ENCODE results near the gene YKT6.

Gene YKT6

DNA sequence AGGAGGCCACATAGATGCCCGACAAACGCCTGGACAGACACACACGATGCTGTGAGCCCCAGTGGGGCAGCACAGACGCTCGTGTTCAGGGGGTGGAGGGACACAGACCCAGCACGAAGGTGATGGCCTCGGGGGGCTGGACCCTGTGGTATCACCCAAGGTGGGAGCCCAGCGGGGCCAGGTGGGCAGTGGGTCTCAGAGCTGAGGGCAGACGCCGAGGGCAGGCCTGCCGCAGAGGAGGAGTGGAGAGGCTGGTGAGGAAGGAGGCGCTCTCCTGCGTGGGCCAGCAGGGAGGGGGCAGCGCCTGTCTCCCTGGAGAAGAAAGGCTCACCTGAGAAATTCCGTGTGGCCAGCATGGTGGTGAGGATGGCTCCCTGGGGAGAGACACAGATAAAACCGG, 39.6 kb downstream of the YKT6 start:
- peaks cover 6% of the 10 kb centered on the region; the same call in 1 of the 2 replicates for H4K20me1 ChIP-seq (ENCODE audit: insufficient read depth, low read length)
- H3K4me2 ChIP-seq (ENCODE audit: insufficient read depth, low read length), result no peak overlapping the region
- no peaks in the 10 kb centered on the region for H3K36me3 ChIP-seq (ENCODE audit: insufficient read depth, low read length)
- TF ChIP-seq EZH2 (IDR thresholded peaks at IDR 0.05; ENCODE audit: borderline replicate concordance, low read depth, low read length, severe bottlenecking), result no peak
- TF ChIP-seq, protein P1, sequence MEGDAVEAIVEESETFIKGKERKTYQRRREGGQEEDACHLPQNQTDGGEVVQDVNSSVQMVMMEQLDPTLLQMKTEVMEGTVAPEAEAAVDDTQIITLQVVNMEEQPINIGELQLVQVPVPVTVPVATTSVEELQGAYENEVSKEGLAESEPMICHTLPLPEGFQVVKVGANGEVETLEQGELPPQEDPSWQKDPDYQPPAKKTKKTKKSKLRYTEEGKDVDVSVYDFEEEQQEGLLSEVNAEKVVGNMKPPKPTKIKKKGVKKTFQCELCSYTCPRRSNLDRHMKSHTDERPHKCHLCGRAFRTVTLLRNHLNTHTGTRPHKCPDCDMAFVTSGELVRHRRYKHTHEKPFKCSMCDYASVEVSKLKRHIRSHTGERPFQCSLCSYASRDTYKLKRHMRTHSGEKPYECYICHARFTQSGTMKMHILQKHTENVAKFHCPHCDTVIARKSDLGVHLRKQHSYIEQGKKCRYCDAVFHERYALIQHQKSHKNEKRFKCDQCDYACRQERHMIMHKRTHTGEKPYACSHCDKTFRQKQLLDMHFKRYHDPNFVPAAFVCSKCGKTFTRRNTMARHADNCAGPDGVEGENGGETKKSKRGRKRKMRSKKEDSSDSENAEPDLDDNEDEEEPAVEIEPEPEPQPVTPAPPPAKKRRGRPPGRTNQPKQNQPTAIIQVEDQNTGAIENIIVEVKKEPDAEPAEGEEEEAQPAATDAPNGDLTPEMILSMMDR (IDR thresholded peaks at IDR 0.05; ENCODE audit: borderline replicate concordance, extremely low read depth, low read length, poor library complexity, severe bottlenecking), result no peak
- no peak overlapping the region for H2AFZ ChIP-seq (ENCODE audit: low read depth, low read length)
- H3K9ac ChIP-seq (ENCODE audit: low read depth, low read length), result no peak overlapping the region
- H3K79me2 ChIP-seq (ENCODE audit: insufficient read depth, low read length), result no peaks in the 10 kb centered on the region
- ATAC-seq (ENCODE audit: insufficient read depth, low read depth), result no peak
- H3K4me3 ChIP-seq (ENCODE audit: low read depth in 1 of 2, low read length in 2 of 2), result no peak overlapping the region
- H3K9me3 ChIP-seq (ENCODE audit: insufficient read depth, low read length, severe bottlenecking), result no peaks in the 10 kb centered on the region
- no peak for DNase-seq
- H3K27me3 ChIP-seq (ENCODE audit: insufficient read depth, low read length, poor library complexity), result peaks cover 3% of the 10 kb centered on the region
- H3K27ac ChIP-seq (ENCODE audit: low read length), result no peak overlapping the region
- H3K4me1 ChIP-seq (ENCODE audit: insufficient read depth, low read length), result no peaks in the 10 kb centered on the region

DNA sequence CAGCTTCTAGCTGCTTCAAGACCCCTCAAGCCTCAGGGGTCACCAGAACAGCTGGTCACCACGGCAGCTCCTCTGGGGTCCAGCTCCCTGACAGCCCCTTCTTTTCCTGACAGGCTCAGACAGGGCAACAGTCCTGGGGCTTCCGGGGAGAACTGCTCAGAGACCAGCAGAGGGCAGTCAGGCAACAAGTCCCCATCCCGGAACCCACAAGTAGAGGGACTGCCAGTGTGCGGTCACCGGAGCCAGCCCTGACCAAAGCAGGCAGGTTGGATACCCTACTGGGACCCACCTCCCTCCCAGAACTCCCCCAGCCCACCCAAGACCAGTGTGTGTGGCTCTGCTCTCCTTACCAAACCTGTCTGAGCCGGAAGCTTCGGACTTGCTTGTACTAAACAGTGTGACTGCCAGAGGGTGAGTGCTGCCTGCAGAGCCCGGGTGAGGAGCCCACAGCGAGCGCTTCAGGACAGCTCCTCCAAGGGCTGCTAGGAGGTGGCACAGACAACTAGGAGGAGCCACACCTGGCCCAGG, 40.3 kb downstream of the YKT6 start:
- Histone ChIP-seq H4K20me1 (ENCODE audit: insufficient read depth, low read length) (peaks cover 6% of the 10 kb centered on the region; the same call in 1 of the 2 replicates), H3K4me2 (ENCODE audit: insufficient read depth, low read length) (no peak overlapping the region), H3K79me2 (ENCODE audit: insufficient read depth, low read length) (no peaks in the 10 kb centered on the region), H3K27ac (ENCODE audit: low read length) (no peak overlapping the region), H3K27me3 (ENCODE audit: insufficient read depth, low read length, poor library complexity) (peaks cover 3% of the 10 kb centered on the region), H3K4me1 (ENCODE audit: insufficient read depth, low read length) (no peaks in the 10 kb centered on the region), H3K9me3 (ENCODE audit: insufficient read depth, low read length, severe bottlenecking) (no peaks in the 10 kb centered on the region), H2AFZ (ENCODE audit: low read depth, low read length) (peak overlapping the region; percentile 15; the same call in 1 of the 2 replicates), H3K4me3 (ENCODE audit: low read depth in 1 of 2, low read length in 2 of 2) (no peak overlapping the region), H3K36me3 (ENCODE audit: insufficient read depth, low read length) (no peaks in the 10 kb centered on the region), H3K9ac (ENCODE audit: low read depth, low read length) (no peak overlapping the region)
- no peak for TF ChIP-seq EZH2 (IDR thresholded peaks at IDR 0.05; ENCODE audit: borderline replicate concordance, low read depth, low read length, severe bottlenecking)
- TF ChIP-seq, protein P1 (IDR thresholded peaks at IDR 0.05; ENCODE audit: borderline replicate concordance, extremely low read depth, low read length, poor library complexity, severe bottlenecking), result peak; percentile 80
- peak; percentile 89 for ATAC-seq (ENCODE audit: insufficient read depth, low read depth)
- DNase-seq, result peak; percentile 63

DNA sequence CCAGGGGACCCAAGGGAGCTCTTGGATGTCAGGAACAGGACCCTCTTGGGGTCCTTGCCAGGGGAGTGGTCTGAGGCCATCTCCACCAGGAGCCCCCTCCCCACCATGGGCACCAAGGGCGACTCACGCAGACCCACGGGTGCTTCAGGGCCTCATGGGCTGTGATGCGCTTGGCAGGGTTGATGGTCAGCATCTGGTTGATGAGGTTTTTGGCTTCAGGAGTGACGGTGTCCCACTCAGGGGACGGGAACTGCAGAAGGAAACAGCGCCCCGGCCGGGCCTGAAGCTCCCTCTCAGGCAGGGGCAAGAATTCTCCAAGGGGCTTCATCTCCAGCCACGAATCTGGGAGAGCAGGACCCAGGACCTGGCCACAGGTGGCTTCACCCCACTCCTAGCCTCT, 41.3 kb downstream of the YKT6 start:
- no peak for DNase-seq
- Histone ChIP-seq H3K4me1 (ENCODE audit: insufficient read depth, low read length) (no peaks in the 10 kb centered on the region), H3K79me2 (ENCODE audit: insufficient read depth, low read length) (no peaks in the 10 kb centered on the region), H3K9me3 (ENCODE audit: insufficient read depth, low read length, severe bottlenecking) (no peaks in the 10 kb centered on the region), H2AFZ (ENCODE audit: low read depth, low read length) (no peak overlapping the region), H3K9ac (ENCODE audit: low read depth, low read length) (no peak overlapping the region), H3K36me3 (ENCODE audit: insufficient read depth, low read length) (no peaks in the 10 kb centered on the region), H3K4me2 (ENCODE audit: insufficient read depth, low read length) (no peak overlapping the region), H3K27ac (ENCODE audit: low read length) (no peak overlapping the region), H4K20me1 (ENCODE audit: insufficient read depth, low read length) (peaks cover 6% of the 10 kb centered on the region; the same call in 1 of the 2 replicates), H3K27me3 (ENCODE audit: insufficient read depth, low read length, poor library complexity) (peaks cover 3% of the 10 kb centered on the region), H3K4me3 (ENCODE audit: low read depth in 1 of 2, low read length in 2 of 2) (no peak overlapping the region)
- ATAC-seq (ENCODE audit: insufficient read depth, low read depth), result no peak
- TF ChIP-seq, protein P1 (IDR thresholded peaks at IDR 0.05; ENCODE audit: borderline replicate concordance, extremely low read depth, low read length, poor library complexity, severe bottlenecking), result no peak
- TF ChIP-seq EZH2 (IDR thresholded peaks at IDR 0.05; ENCODE audit: borderline replicate concordance, low read depth, low read length, severe bottlenecking), result no peak

Measured in DND-41 (cell line).